Activated naive CD8-positive, alpha-beta T cell (primary cell): ENCODE results near the gene BIN1.

ENCODE experiments used
- H3K27ac Mint-ChIP-seq: one replicate; pipeline ENCODE4 v1.8.0; 2021; ENCODE audit warnings: mixed read lengths
- H3K27me3 Mint-ChIP-seq: one replicate; pipeline ENCODE4 v1.8.0; 2021; ENCODE audit warnings: mixed read lengths
- H3K36me3 Mint-ChIP-seq: one replicate; pipeline ENCODE4 v1.8.0; 2021; ENCODE audit warnings: mixed read lengths
- H3K4me1 Mint-ChIP-seq: one replicate; pipeline ENCODE4 v1.8.0; 2021; ENCODE audit warnings: low read depth, mixed read lengths
- H3K4me3 Mint-ChIP-seq: one replicate; pipeline ENCODE4 v1.8.0; 2021; ENCODE audit warnings: mild to moderate bottlenecking, mixed read lengths
- H3K9me3 Mint-ChIP-seq: one replicate; pipeline ENCODE4 v1.8.0; 2021; ENCODE audit warnings: low read depth, mixed read lengths

Gene BIN1

DNA sequence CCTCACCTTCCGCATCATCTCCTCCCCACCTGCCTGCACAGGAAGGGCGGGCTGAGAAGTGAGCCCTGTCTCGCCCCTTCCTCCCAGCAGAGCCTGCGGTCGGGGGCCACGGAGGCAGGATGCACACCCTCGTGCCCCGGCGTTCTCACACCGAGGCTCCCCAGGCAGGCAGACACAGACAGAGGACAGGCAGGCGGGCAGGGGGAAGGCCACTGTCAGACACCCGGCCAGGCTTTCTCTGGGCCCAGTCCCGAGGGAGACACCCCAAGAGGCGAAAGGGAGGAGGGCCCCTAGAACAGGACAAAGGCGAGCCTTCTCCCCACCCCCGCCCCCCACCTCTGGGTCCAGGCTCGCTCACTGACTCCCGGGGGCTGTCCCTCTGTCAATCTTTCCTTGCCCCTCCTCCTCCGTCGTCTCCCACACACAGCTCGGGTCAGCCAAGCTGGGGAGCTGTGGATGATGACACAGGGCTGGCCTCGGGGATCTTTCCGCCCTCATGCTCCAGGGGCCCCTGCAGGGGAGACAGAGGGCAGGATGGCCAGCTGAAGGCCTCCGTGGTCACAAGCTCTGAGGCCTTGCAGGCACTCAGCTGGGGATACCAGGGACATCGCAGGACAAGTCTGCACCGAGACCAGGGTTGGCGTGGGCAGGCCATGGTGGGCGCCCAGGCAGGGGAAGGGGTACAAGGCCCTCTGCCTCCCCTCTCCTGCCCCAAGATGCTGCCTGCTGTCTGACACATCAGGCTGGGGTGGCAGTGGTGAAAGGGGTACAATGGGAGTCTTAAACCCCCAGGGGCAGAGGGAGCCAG, 24.9 kb downstream of the BIN1 start:
- H3K27me3 Mint-ChIP-seq: no peaks in the 10 kb centered on the region
- H3K4me3 Mint-ChIP-seq: peak overlapping the region; percentile 88
- no peaks in the 10 kb centered on the region for H3K36me3 Mint-ChIP-seq
- peaks cover 83% of the 10 kb centered on the region for H3K4me1 Mint-ChIP-seq
- H3K27ac Mint-ChIP-seq: peak overlapping the region; percentile 89
- no peaks in the 10 kb centered on the region for H3K9me3 Mint-ChIP-seq

DNA sequence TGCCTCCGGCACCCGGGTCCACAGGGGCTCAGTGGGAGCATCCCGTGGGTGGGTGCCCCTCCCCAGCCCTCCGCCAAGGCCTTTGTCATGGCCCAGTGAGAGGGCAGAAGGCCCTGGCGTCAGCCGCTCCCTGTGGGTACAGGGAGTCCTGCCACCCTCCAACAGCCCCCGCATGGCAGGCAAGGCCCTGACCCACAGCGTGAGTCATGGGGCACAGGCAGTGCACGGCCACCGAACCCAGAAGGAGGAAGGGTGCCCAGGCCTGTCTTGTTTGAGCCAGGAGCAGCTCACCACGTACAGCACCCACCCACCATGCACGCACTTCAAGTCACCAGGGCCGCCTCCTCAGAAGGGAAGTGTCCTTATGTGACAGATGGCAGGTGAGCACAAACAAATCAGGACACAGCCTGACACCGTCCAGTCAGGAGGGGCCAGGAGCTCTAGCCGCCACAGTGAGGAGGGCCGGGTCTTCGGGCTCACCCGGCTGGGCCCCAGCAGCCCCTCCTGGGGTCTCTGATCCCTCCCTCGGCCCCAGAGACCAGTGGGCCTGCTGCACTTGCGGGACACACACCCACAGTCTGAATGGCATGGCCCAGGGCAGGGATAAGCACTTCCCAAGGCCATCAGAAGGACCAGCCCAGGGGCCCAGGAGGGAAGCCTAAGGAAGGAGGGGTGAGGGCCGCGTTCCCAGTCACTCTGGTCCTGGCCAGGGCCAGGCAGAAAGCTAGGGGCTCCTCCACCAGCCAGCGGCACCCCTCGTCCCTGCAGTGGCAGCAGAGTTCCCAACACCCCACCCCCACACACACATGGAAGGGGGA, 25.8 kb downstream of the BIN1 start:
- no peaks in the 10 kb centered on the region for H3K27me3 Mint-ChIP-seq
- peak overlapping the region; percentile 94 for H3K27ac Mint-ChIP-seq
- H3K4me1 Mint-ChIP-seq: peaks cover 83% of the 10 kb centered on the region
- H3K9me3 Mint-ChIP-seq: no peaks in the 10 kb centered on the region
- H3K4me3 Mint-ChIP-seq: peak overlapping the region; percentile 88
- H3K36me3 Mint-ChIP-seq: no peaks in the 10 kb centered on the region

DNA sequence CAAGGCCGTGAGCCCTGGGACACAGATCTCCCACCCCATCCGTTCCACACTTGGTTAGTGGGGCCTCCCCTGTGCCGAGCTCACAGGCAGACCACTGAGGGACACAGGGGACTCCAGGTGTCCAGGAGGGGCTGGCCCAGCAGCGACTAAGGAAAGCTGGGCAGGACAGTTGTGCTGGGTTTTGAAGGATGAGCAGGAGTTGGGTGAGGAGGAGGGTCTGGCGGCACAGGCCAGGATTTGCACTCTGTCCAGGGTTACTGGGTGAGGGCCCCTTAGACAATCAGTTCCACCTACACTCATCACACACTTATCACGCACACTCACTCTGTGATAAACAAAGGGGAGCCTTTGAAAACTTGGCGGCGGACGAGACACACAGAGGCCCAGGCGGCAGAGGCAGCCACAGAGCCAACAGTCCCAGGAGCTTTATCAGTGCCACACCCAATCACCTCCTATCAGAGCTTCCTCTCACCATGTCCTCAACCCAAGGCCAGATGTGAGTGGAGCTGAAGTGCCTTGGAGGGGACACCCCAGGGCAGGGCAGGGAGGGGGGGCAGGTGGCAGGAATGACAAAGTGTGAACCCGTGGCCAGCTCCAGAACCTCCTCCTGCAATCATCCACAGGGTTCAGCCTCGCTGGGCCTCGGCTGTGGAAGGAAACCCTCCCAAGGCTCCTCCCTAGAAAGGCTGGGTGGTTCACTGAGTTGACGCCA, 26.6 kb downstream of the BIN1 start:
- Mint-ChIP-seq H3K36me3 (no peaks in the 10 kb centered on the region), H3K4me1 (peaks cover 80% of the 10 kb centered on the region), H3K27ac (peak overlapping the region; percentile 94), H3K27me3 (no peaks in the 10 kb centered on the region), H3K9me3 (no peaks in the 10 kb centered on the region), H3K4me3 (peak overlapping the region; percentile 88)

DNA sequence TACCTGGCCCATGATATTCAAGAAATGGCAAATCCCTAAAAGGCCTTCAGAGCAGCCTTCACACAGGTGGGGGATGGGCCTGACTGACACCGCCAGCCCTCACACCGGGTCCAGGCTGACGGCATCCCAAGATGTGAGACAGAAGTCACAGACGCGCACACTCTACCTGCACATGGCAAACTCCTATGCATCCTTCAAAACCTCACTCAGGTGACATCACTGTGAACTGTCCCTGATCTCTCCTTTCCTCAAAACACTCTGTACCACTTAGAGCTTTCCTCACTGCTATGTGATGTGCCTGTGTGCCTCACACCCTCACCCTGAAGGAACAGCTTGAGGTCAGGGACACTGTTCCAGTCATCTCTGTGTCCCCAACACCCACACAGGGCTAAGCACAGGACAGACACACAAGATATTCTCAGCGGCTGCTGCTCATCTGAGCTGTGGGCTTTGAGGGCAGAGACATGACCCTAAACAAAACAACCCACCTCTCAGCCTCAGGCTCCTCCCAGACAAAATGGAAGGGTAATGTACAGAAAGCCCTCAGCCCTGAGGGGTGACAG, 27.5 kb downstream of the BIN1 start:
- peak overlapping the region; percentile 88 for H3K4me3 Mint-ChIP-seq
- no peaks in the 10 kb centered on the region for H3K27me3 Mint-ChIP-seq
- H3K4me1 Mint-ChIP-seq: peaks cover 74% of the 10 kb centered on the region
- no peaks in the 10 kb centered on the region for H3K9me3 Mint-ChIP-seq
- H3K36me3 Mint-ChIP-seq: no peaks in the 10 kb centered on the region
- H3K27ac Mint-ChIP-seq: peak overlapping the region; percentile 94

DNA sequence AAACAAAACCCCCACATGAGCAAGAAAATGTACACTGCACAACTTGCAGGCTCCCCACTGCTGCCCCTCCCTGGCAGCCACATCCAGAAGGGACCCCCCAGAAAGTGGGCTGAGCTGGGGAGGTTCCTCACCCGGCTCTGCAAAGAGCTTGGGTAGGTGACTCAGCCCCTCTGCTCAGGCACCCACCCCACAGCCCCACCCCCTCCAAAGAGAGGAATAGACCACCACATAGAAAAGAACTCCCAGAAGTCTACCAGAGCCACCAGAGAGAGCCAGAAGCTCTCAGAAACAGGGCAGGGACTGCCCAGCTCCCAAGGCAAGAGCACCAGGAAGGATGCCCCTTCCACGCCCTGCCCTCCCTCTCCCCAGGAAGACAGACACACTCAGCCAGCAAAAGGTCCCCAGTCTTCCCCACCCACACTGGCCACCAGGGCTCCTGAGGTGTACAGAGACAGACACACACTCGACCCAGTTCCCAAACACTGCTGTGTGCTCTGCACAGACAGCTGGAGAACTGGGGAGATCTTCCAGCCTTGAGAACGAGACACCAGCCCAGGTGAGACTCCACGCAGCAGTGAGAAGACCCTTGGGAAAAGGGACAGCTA, 28.2 kb downstream of the BIN1 start:
- Mint-ChIP-seq H3K27ac (peak overlapping the region; percentile 94), H3K4me3 (peak overlapping the region; percentile 88), H3K36me3 (no peaks in the 10 kb centered on the region), H3K9me3 (no peaks in the 10 kb centered on the region), H3K4me1 (peaks cover 71% of the 10 kb centered on the region), H3K27me3 (no peaks in the 10 kb centered on the region)

DNA sequence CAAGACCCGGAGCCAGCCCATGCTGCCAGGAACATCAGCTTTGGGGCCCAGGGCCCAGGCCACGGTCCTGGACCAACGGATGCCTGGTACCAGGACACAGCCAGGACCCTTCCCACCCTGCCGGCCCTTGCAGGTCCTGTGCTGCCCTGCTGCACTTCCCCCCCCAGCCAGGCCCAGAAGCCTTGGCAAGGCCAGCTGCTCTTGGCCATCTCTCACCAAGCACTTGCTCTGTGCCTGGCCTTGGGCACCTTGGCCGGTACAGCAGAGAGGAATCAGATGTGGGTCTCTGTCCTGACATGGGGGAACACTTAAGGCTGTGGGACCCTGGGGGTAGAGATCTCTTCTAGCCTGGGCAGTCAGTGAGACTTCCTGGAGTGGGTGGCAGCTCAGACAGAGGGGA, 28.9 kb downstream of the BIN1 start:
- H3K27ac Mint-ChIP-seq: peak overlapping the region; percentile 86
- peak overlapping the region; percentile 61 for H3K4me3 Mint-ChIP-seq
- no peaks in the 10 kb centered on the region for H3K36me3 Mint-ChIP-seq
- H3K9me3 Mint-ChIP-seq: no peaks in the 10 kb centered on the region
- peaks cover 65% of the 10 kb centered on the region for H3K4me1 Mint-ChIP-seq
- no peaks in the 10 kb centered on the region for H3K27me3 Mint-ChIP-seq

DNA sequence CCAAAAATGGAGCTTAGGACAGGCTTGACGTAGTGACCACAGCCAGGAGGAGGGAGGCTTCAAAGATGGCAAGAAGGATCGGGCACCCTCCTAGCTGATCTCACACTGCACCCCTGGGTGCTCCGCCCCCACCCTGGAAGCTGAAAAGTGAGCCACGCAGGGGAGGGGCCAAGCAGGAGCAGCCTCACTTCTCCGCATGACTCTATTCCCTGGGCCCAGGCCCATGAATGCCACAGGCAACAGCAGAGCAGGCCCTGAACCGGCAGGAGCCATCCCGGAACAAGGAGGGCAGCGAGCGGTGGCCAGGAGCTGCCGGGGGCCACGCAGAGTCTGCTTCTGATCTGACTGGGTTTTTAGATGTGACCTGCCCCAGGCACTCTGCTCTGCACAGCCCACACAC, 30.0 kb downstream of the BIN1 start:
- Mint-ChIP-seq H3K27me3 (no peaks in the 10 kb centered on the region), H3K27ac (peak overlapping the region; percentile 85), H3K4me1 (peaks cover 59% of the 10 kb centered on the region), H3K36me3 (no peaks in the 10 kb centered on the region), H3K4me3 (no peak overlapping the region), H3K9me3 (no peaks in the 10 kb centered on the region)

DNA sequence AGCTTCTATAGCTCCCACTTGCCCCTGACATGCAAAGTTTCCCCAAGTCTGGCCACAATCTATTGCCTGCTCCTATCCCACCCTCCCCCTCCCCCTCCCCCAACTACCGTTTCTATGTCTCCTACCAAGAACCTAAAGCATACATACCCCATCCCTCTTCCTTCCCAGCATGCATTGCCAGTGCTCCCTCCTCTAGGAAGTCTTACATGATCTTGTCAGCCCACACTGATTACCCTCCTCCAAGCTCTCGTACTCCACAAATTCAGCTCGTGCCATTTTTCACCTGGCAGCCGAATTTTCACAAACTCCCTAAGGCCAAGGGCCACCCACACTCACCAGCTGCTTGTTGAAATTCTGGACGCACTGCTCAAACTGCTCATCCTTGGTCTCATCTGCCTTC, 30.7 kb downstream of the BIN1 start:
- Mint-ChIP-seq H3K36me3 (no peaks in the 10 kb centered on the region), H3K4me1 (peaks cover 56% of the 10 kb centered on the region), H3K27ac (peak overlapping the region; percentile 85), H3K9me3 (no peaks in the 10 kb centered on the region), H3K27me3 (no peaks in the 10 kb centered on the region), H3K4me3 (no peak overlapping the region)

DNA sequence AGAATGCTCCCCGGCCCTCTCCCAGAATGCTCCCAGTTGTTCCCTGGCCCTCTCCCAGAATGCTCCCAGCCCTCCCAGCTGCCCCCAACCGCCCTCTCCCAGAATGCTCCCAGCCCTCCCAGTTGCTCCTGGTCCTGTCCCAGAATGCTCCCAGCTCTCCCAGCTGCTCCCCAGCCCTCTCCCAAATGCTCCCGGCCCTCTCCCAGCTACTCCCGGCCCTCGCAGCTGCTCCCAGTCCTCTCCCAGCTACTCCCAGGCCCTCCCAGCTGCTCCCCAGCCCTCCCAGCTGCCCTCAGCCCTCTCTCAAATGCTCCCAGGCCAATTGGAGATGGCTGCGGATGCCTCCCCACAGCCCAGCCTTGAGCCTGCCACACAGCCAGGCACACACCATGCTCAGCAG, 31.1 kb downstream of the BIN1 start:
- Mint-ChIP-seq H3K27me3 (no peaks in the 10 kb centered on the region), H3K4me1 (peaks cover 58% of the 10 kb centered on the region), H3K36me3 (no peaks in the 10 kb centered on the region), H3K27ac (peak overlapping the region; percentile 85), H3K4me3 (no peak overlapping the region), H3K9me3 (no peaks in the 10 kb centered on the region)

DNA sequence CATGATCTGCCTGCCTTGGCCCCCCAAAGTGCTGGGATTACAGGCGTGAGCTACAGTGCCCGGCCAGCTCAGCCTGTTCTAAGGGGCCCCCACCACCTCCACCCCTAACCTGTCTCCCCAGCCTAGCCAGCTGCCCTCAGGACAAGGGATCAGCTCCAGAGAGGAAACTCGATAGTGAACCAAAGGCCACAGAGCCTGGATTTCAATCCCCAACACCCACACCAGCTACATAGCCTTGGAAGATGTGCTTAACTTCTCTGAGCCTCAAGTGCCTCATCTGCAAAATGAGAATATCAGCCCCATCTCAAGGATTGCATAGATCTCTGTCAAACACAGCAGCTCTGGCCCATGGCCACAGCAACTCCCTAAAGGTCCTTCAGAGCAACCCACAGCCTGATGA, 32.0 kb downstream of the BIN1 start:
- Mint-ChIP-seq H3K27ac (peak overlapping the region; percentile 84), H3K36me3 (no peaks in the 10 kb centered on the region), H3K4me1 (peaks cover 54% of the 10 kb centered on the region), H3K27me3 (no peaks in the 10 kb centered on the region), H3K9me3 (no peaks in the 10 kb centered on the region), H3K4me3 (no peak overlapping the region)

DNA sequence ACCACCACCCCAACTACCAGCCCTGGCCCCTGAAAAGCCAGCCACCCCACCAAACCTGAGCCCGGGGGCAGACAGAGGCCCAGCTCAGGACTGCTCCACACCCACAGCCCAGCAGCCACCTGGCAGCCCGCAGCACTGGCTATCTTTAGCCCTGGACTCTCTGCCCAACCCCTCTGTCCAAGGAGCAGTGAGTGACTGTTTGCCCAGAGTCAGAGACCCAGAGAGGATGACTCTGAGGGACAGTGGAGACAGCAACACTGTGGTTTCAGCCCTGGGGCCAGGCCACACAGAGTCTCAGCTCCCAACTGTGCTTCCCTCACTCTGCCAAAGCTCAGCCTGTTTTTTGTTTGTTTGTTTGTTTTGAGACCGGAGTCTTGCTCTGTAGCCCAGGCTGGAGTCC, 32.6 kb downstream of the BIN1 start:
- H3K27ac Mint-ChIP-seq: peak overlapping the region; percentile 84
- no peak overlapping the region for H3K4me3 Mint-ChIP-seq
- no peaks in the 10 kb centered on the region for H3K27me3 Mint-ChIP-seq
- no peaks in the 10 kb centered on the region for H3K36me3 Mint-ChIP-seq
- H3K4me1 Mint-ChIP-seq: peaks cover 48% of the 10 kb centered on the region
- H3K9me3 Mint-ChIP-seq: no peaks in the 10 kb centered on the region

DNA sequence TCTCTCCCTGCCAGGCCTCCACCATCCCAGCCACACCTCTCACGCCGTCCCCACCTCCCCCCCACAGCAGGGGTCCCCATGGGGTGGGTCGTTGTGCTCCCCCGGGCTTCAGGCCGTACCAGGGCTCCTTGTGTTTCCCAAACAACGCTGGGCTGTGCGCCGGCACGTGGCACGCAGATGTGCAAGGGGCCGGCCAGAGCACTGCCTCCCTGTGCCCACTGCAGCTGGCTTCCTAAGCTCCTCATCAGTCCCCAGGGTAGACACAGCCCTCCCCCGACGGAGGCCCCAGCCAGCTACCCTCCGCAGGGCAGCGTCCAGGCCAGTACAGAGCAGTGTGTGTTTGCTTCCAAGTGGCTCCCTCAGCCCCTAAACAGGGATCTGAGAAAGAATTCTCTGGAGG, 34.0 kb downstream of the BIN1 start:
- Mint-ChIP-seq H3K4me1 (peaks cover 37% of the 10 kb centered on the region), H3K27ac (no peak overlapping the region)

DNA sequence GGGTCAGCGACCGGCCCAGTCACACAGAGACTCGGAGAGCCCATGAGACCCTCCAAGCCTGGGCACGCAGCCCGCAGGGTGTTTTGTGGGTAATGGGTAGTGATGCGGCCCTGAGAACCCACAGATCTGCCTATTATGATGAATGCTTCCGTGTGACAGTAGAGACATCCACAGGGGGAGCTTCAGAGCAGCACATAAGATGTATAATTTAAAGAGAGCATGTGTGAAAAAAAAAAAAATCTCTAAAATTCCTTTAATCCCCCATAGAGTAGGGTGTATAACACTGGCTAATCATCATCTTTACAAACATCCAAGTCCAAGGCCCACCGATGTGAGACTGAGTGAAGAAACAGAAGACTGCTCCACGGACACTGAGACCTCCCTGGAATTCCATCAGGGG, 34.6 kb downstream of the BIN1 start:
- H3K4me1 Mint-ChIP-seq: peaks cover 38% of the 10 kb centered on the region
- H3K9me3 Mint-ChIP-seq: no peaks in the 10 kb centered on the region
- H3K36me3 Mint-ChIP-seq: peaks cover 2% of the 10 kb centered on the region
- H3K27me3 Mint-ChIP-seq: no peaks in the 10 kb centered on the region
- peak overlapping the region; percentile 42 for H3K27ac Mint-ChIP-seq
- no peak overlapping the region for H3K4me3 Mint-ChIP-seq

More for the DNA sequence above, 34.0 kb downstream of the BIN1 start:
- Mint-ChIP-seq H3K27me3 (no peaks in the 10 kb centered on the region), H3K9me3 (no peaks in the 10 kb centered on the region), H3K36me3 (peaks cover 2% of the 10 kb centered on the region), H3K4me3 (no peak overlapping the region)

DNA sequence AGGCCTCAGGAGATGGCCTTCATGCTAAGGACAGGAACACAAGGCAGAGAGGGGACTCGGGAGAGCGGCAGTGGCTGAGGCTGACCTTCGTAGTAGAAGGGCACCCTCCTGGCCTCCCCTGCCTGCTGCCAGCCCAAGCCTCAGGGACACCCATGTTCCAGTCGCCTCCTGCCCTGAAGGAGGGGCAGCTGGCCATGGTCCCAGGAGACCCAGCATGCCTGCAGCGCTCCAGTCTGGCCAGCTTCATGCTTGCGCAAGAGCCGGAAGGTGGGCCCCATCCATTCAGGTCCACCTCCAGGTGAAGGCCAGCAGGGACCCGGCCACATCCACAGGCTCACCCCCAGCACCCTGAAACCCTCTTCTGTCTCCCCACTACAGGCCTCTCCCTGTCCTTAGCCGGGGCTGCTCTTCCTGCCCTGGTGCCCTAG, 35.0 kb downstream of the BIN1 start:
- Mint-ChIP-seq H3K9me3 (no peaks in the 10 kb centered on the region), H3K4me3 (no peak overlapping the region), H3K27ac (peak overlapping the region; percentile 66), H3K4me1 (peaks cover 33% of the 10 kb centered on the region), H3K36me3 (peaks cover 2% of the 10 kb centered on the region), H3K27me3 (no peaks in the 10 kb centered on the region)
